B cell (primary cell): ENCODE data around the gene PADI4. TPM values are rescaled to one million over a fixed set of nuclear protein-coding genes. Genes with fewer than 3 reads are reported as not detected.

Experiments used
- ATAC-seq: fragments of 200-7000 bp; cut with Tn5 transposase; one replicate; pipeline ENCODE4 v1.10.0; 2021; ENCODE audit warnings: low read depth, mild to moderate bottlenecking, moderate number of reproducible peaks, moderate library complexity
- CTCF ChIA-PET: fragments of 350-600 bp; sonication (Branson Sonifier 250); formaldehyde crosslinking; loops from one replicate; lab custom pipeline; 2021; ENCODE audit warnings: antibody characterized with exemption, inconsistent platforms; lab: Charles Lee
- POLR2A ChIA-PET: fragments of 350-600 bp; sonication (Branson Sonifier 250); formaldehyde crosslinking; loops from one replicate; lab custom pipeline; 2021; ENCODE audit warnings: antibody characterized with exemption; lab: Charles Lee
- DNase-seq: peaks from one replicate; pipeline ENCODE4 v3.0.0; 2013
- H2AFZ ChIP-seq: 2 replicates; pipeline ENCODE4 v1.6.1; 2012; ENCODE audit warnings: mild to moderate bottlenecking, low read depth, low read length; ENCODE audit not compliant: insufficient read depth, poor library complexity, severe bottlenecking
- H3K27ac ChIP-seq, 2 donors: 1 replicate in 1 of 2; 2 replicates in 1 of 2; pipeline ENCODE4 v1.5.1; 2012 to 2013; ENCODE audit warnings: low read length in 2 of 2, mild to moderate bottlenecking in 2 of 2, moderate library complexity in 1 of 2
- H3K27me3 ChIP-seq, 4 experiments: fragments of 200-600 bp in 1 of 4; sonication (generic) in 1 of 4; replicated peaks in 1 of 4; 1 replicate in 2 of 4; 2 replicates in 2 of 4; pipeline versions ENCODE4 v1.6.1 to v1.7.0; 2013 to 2016; ENCODE audit warnings: low read length in 3 of 4, mild to moderate bottlenecking in 2 of 4, mixed read lengths in 1 of 4, moderate library complexity in 1 of 4; ENCODE audit not compliant: insufficient read depth in 4 of 4, control insufficient read depth in 3 of 4; ENCODE audit errors: control extremely low read depth in 1 of 4
- H3K36me3 ChIP-seq, 2 experiments: replicated peaks in 1 of 2; 1 replicate in 1 of 2; 2 replicates in 1 of 2; pipeline versions ENCODE4 v1.6.1 to v1.7.1; 2013; ENCODE audit warnings: low read length in 1 of 2; ENCODE audit not compliant: insufficient read depth in 2 of 2, control insufficient read depth in 1 of 2; ENCODE audit errors: control extremely low read depth in 1 of 2, extremely low read depth in 1 of 2
- H3K4me1 ChIP-seq, 2 donors: fragments of 200-600 bp in 1 of 2; sonication (generic) in 1 of 2; 1 replicate in 1 of 2; 2 replicates in 1 of 2; pipeline versions ENCODE4 v1.5.1 to v1.6.1; 2013 to 2017; ENCODE audit warnings: low read length in 2 of 2; ENCODE audit not compliant: control insufficient read depth in 2 of 2, insufficient read depth in 2 of 2
- H3K4me2 ChIP-seq: replicated peaks from 2 replicates; pipeline ENCODE3; 2012; ENCODE audit warnings: mild to moderate bottlenecking, low read depth, low read length; ENCODE audit not compliant: poor library complexity, severe bottlenecking
- H3K4me3 ChIP-seq, 5 experiments: fragments of 200-600 bp in 1 of 5; sonication (generic) in 1 of 5; 1 replicate in 3 of 5; 2 replicates in 2 of 5; pipeline versions ENCODE4 v1.5.1 to v1.7.0; 2011 to 2016; ENCODE audit warnings: low read length in 4 of 5, mild to moderate bottlenecking in 4 of 5, low read depth in 2 of 5, control low read depth in 1 of 5, moderate library complexity in 1 of 5; ENCODE audit not compliant: insufficient read depth in 1 of 5; ENCODE audit errors: control extremely low read depth in 1 of 5, extremely low read depth in 1 of 5
- H3K79me2 ChIP-seq: fragments of 200-600 bp; sonication (generic); one replicate; pipeline ENCODE4 v1.6.0; 2016; ENCODE audit warnings: low read length; ENCODE audit not compliant: control insufficient read depth, insufficient read depth
- H3K9ac ChIP-seq: fragments of 200-600 bp; sonication (generic); 2 replicates; pipeline ENCODE4 v1.6.1; 2017; ENCODE audit warnings: mild to moderate bottlenecking, low read length, moderate library complexity
- H3K9me3 ChIP-seq, 3 donors: one replicate each; pipeline versions ENCODE4 v1.6.1 to v1.7.1; 2013; ENCODE audit warnings: low read length in 2 of 3; ENCODE audit not compliant: control insufficient read depth in 2 of 3, insufficient read depth in 1 of 3; ENCODE audit errors: control extremely low read depth in 1 of 3
- H4K20me1 ChIP-seq: 2 replicates; pipeline ENCODE4 v1.6.0; 2012; ENCODE audit warnings: mild to moderate bottlenecking, low read length; ENCODE audit not compliant: insufficient read depth, control insufficient read depth, poor library complexity, severe bottlenecking
- H3K27ac Mint-ChIP-seq: one replicate; pipeline ENCODE4 v1.8.0; 2021; ENCODE audit warnings: mixed read lengths
- H3K27me3 Mint-ChIP-seq: one replicate; pipeline ENCODE4 v1.8.0; 2021; ENCODE audit warnings: mixed read lengths
- H3K4me1 Mint-ChIP-seq: one replicate; pipeline ENCODE4 v1.8.0; 2021; ENCODE audit warnings: mixed read lengths
- H3K4me3 Mint-ChIP-seq: one replicate; pipeline ENCODE4 v1.8.0; 2021; ENCODE audit warnings: mixed read lengths
- H3K9me3 Mint-ChIP-seq: one replicate; pipeline ENCODE4 v1.8.0; 2022; ENCODE audit warnings: mixed read lengths; ENCODE audit not compliant: insufficient read depth
- CTCF ChIP-seq: fragments of 200-600 bp; IDR thresholded peaks from one replicate; pipeline ENCODE4 v1.8.0; 2022; ENCODE audit warnings: antibody characterized with exemption, mild to moderate bottlenecking
- EZH2 ChIP-seq: IDR thresholded peaks from 2 replicates; pipeline ENCODE4 v1.6.1; 2012; ENCODE audit warnings: borderline replicate concordance, low read depth, mild to moderate bottlenecking, moderate library complexity, low read length; ENCODE audit not compliant: insufficient read depth, poor library complexity, severe bottlenecking
- WGBS: methylation state at CpG from one replicate; pipeline ENCODE4 v1.1.5; 2013; ENCODE audit warnings: missing lambda C conversion rate; ENCODE audit not compliant: insufficient coverage; 5-methylcytosine and 5-hydroxymethylcytosine counted together
- intact Hi-C: fragments of 100-400 bp; cut with micrococcal nuclease; formaldehyde crosslinking; loops from one replicate; pipeline ENCODE4 v1.10.0; 2022
- polyA plus RNA-seq: library from polyadenylated mRNA; depleted of rRNA; stranded (reverse); fragments of >200 nt; gene quantifications from 2 replicates; pipeline ENCODE4 v1.2.3, GENCODE V29; 2012
- total RNA-seq, 2 donors: library from RNA; stranded (reverse); fragments of 120-200 nt in 1 of 2; gene quantifications; 1 replicate in 1 of 2; 2 replicates in 1 of 2; pipeline versions ENCODE4 v1.2.3 to v1.2.4, GENCODE V29; 2013 to 2022

PADI4 gene
- total and polyA plus RNA-seq, 2 donors (not counting 1 experiment from before 2014, with no cell fraction given): 0.44 to 0.85 TPM

- 90% methylated on average over 14 of the region's 15 CpGs for WGBS
- Histone ChIP-seq H3K9me3 (no peaks in the 10 kb centered on the region), H3K79me2 (no peaks in the 10 kb centered on the region), H3K27me3 (peaks cover 0 to 5% (median 0%) of the 10 kb centered on the region in 4 experiments), H3K9ac (no peak overlapping the region), H3K4me1 (no peaks in the 10 kb centered on the region), H4K20me1 (no peaks in the 10 kb centered on the region), H3K4me2 (no peak overlapping the region), H3K36me3 (no peaks in the 10 kb centered on the region), H3K4me3 (no peak overlapping the region), H2AFZ (no peak overlapping the region), H3K27ac (no peak overlapping the region)
- H3K4me3 Mint-ChIP-seq: no peak overlapping the region
- CTCF ChIA-PET: interaction anchor here (1.5 to 6.0 kb wide), 3 partner anchors 214 to 278 kb away, joined by 3 to 25 read pairs (median 23); no protein-coding TSS in a partner anchor
- no peaks in the 10 kb centered on the region for H3K4me1 Mint-ChIP-seq
- ATAC-seq: no peak
- no peak for DNase-seq
- TF ChIP-seq CTCF (no peak), EZH2 (no peak)
- POLR2A ChIA-PET: no interaction called here
- no peak overlapping the region for H3K27ac Mint-ChIP-seq
- intact Hi-C loops: loop anchor here (5.0 kb wide), 1 partner anchor 102 kb away; no protein-coding TSS in a partner anchor
- H3K9me3 Mint-ChIP-seq: no peaks in the 10 kb centered on the region
- peaks cover 16% of the 10 kb centered on the region for H3K27me3 Mint-ChIP-seq
Measured at GRCh38 chr1:17338706-17339493, 30.9 kb downstream of the PADI4 start.

DNA sequence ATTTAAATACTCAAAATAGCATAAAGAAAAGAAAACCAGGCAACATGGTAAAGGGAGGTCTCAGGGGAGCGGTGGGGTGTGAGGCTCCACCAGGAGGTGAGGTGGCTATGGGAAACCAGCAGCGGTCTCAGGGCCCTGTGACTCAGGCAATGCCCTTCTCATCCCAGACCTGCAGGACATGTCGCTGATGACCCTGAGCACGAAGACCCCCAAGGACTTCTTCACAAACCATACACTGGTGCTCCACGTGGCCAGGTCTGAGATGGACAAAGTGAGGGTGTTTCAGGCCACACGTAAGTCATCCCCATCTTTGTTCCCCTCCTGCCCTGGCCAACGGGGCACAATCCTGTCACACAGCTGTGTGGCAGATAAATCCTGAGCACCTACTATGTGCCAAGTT is 31.5 kb downstream of the PADI4 start:
- H3K36me3 ChIP-seq: no peaks in the 10 kb centered on the region
- no peak overlapping the region for H3K4me3 ChIP-seq
- DNase-seq: no peak
- H3K4me1 Mint-ChIP-seq: no peaks in the 10 kb centered on the region
- H3K27ac ChIP-seq: no peak overlapping the region
- no peak for TF ChIP-seq CTCF
- no peak for TF ChIP-seq EZH2
- CTCF ChIA-PET: no interaction called here
- peaks cover 2% of the 10 kb centered on the region for H3K9me3 Mint-ChIP-seq
- H3K4me1 ChIP-seq: no peaks in the 10 kb centered on the region
- ATAC-seq: no peak
- H3K27ac Mint-ChIP-seq: no peak overlapping the region
- no peaks in the 10 kb centered on the region for H4K20me1 ChIP-seq
- peaks cover 0 to 5% (median 0%) of the 10 kb centered on the region in 4 experiments for H3K27me3 ChIP-seq
- H3K9ac ChIP-seq: no peak overlapping the region
- no peak overlapping the region for H3K4me3 Mint-ChIP-seq
- WGBS: 96% methylated on average over 5 of the region's 7 CpGs
- H2AFZ ChIP-seq: no peak overlapping the region
- intact Hi-C loops: loop anchor here (5.0 kb wide), 1 partner anchor 102 kb away; no protein-coding TSS in a partner anchor
- H3K79me2 ChIP-seq: no peaks in the 10 kb centered on the region
- POLR2A ChIA-PET: no interaction called here
- no peaks in the 10 kb centered on the region for H3K9me3 ChIP-seq
- no peak overlapping the region for H3K4me2 ChIP-seq
- peaks cover 13% of the 10 kb centered on the region for H3K27me3 Mint-ChIP-seq
